ENCODE measurements around the gene ZBTB44.

ZBTB44 gene

DNA sequence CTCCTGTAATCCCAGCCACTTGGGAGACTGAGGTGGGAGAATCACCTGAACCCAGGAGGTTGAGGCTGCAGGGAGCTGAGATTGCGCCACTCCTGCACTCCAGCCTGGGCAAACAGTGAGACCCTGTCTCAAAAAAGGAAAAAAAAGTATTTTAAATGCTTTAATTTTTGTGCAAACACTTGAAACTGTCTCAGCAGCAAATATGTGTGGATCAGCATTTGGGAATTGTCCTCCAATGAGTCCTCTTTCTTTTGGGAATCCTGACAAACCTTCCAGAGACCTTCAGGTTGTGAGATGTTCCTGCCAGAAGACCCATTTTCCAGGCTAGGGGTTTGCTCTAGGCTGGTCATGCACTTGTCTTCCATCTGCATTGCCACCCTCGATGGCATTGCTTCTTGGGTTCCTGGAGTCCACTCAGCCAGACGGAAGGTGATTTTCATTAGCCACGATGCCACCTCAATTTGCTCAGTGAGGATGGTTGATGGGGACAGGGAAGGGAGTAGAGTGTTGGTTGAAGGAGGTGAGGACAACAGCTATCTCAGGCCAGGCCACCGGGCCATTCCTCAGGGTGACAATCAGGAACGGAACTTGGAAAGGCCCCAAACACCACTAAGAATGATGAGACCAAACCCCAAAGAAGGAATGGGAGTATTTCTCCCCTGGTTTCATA lies 99.7 kb downstream of the ZBTB44 start:
- no peak for TF ChIP-seq EZH2 (IDR thresholded peaks at IDR 0.05; ENCODE audit: borderline replicate concordance, low read depth, low read length, severe bottlenecking)
- TF ChIP-seq, protein P1, sequence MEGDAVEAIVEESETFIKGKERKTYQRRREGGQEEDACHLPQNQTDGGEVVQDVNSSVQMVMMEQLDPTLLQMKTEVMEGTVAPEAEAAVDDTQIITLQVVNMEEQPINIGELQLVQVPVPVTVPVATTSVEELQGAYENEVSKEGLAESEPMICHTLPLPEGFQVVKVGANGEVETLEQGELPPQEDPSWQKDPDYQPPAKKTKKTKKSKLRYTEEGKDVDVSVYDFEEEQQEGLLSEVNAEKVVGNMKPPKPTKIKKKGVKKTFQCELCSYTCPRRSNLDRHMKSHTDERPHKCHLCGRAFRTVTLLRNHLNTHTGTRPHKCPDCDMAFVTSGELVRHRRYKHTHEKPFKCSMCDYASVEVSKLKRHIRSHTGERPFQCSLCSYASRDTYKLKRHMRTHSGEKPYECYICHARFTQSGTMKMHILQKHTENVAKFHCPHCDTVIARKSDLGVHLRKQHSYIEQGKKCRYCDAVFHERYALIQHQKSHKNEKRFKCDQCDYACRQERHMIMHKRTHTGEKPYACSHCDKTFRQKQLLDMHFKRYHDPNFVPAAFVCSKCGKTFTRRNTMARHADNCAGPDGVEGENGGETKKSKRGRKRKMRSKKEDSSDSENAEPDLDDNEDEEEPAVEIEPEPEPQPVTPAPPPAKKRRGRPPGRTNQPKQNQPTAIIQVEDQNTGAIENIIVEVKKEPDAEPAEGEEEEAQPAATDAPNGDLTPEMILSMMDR (IDR thresholded peaks at IDR 0.05; ENCODE audit: borderline replicate concordance, extremely low read depth, low read length, poor library complexity, severe bottlenecking), result no peak
- Histone ChIP-seq H3K9me3 (ENCODE audit: insufficient read depth, low read length, severe bottlenecking) (no peaks in the 10 kb centered on the region), H3K79me2 (ENCODE audit: insufficient read depth, low read length) (no peaks in the 10 kb centered on the region), H3K4me2 (ENCODE audit: insufficient read depth, low read length) (no peak overlapping the region), H2AFZ (ENCODE audit: low read depth, low read length) (no peak overlapping the region), H4K20me1 (ENCODE audit: insufficient read depth, low read length) (peaks cover 8% of the 10 kb centered on the region; the same call in 1 of the 2 replicates), H3K27me3 (ENCODE audit: insufficient read depth, low read length, poor library complexity) (no peaks in the 10 kb centered on the region), H3K4me1 (ENCODE audit: insufficient read depth, low read length) (peaks cover 5% of the 10 kb centered on the region), H3K4me3 (ENCODE audit: low read depth in 1 of 2, low read length in 2 of 2) (no peak overlapping the region), H3K27ac (ENCODE audit: low read length) (no peak overlapping the region), H3K36me3 (ENCODE audit: insufficient read depth, low read length) (no peaks in the 10 kb centered on the region), H3K9ac (ENCODE audit: low read depth, low read length) (no peak overlapping the region)
- DNase-seq (no peak), ATAC-seq (ENCODE audit: insufficient read depth, low read depth) (no peak)

DNA sequence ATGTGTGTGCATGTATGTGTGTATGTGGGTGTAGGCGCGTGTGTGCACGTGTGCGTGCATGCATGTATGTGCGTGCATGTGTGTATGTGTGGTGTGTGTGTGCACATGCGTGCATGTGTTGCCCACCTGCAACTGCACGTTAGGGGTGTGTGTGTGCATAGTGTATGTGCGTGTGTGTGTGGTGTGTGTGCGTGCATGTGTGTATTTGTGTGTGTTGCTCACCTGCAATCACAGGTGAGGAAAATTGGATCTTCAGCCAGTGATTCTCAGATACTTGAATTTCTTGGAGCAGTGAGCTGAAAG lies 100.8 kb downstream of the ZBTB44 start:
- H2AFZ ChIP-seq (ENCODE audit: low read depth, low read length), result no peak overlapping the region
- H3K4me3 ChIP-seq (ENCODE audit: low read depth in 1 of 2, low read length in 2 of 2), result no peak overlapping the region
- no peak overlapping the region for H3K4me2 ChIP-seq (ENCODE audit: insufficient read depth, low read length)
- H3K4me1 ChIP-seq (ENCODE audit: insufficient read depth, low read length), result peaks cover 5% of the 10 kb centered on the region
- TF ChIP-seq, protein P1 (IDR thresholded peaks at IDR 0.05; ENCODE audit: borderline replicate concordance, extremely low read depth, low read length, poor library complexity, severe bottlenecking), result no peak
- TF ChIP-seq EZH2 (IDR thresholded peaks at IDR 0.05; ENCODE audit: borderline replicate concordance, low read depth, low read length, severe bottlenecking), result no peak
- H3K27me3 ChIP-seq (ENCODE audit: insufficient read depth, low read length, poor library complexity), result no peaks in the 10 kb centered on the region
- H3K36me3 ChIP-seq (ENCODE audit: insufficient read depth, low read length), result no peaks in the 10 kb centered on the region
- H3K79me2 ChIP-seq (ENCODE audit: insufficient read depth, low read length), result no peaks in the 10 kb centered on the region
- no peak overlapping the region for H3K9ac ChIP-seq (ENCODE audit: low read depth, low read length)
- H4K20me1 ChIP-seq (ENCODE audit: insufficient read depth, low read length), result peaks cover 8% of the 10 kb centered on the region; the same call in 1 of the 2 replicates
- no peak overlapping the region for H3K27ac ChIP-seq (ENCODE audit: low read length)
- ATAC-seq (ENCODE audit: insufficient read depth, low read depth) (no peak), DNase-seq (no peak)
- no peaks in the 10 kb centered on the region for H3K9me3 ChIP-seq (ENCODE audit: insufficient read depth, low read length, severe bottlenecking)

DNA sequence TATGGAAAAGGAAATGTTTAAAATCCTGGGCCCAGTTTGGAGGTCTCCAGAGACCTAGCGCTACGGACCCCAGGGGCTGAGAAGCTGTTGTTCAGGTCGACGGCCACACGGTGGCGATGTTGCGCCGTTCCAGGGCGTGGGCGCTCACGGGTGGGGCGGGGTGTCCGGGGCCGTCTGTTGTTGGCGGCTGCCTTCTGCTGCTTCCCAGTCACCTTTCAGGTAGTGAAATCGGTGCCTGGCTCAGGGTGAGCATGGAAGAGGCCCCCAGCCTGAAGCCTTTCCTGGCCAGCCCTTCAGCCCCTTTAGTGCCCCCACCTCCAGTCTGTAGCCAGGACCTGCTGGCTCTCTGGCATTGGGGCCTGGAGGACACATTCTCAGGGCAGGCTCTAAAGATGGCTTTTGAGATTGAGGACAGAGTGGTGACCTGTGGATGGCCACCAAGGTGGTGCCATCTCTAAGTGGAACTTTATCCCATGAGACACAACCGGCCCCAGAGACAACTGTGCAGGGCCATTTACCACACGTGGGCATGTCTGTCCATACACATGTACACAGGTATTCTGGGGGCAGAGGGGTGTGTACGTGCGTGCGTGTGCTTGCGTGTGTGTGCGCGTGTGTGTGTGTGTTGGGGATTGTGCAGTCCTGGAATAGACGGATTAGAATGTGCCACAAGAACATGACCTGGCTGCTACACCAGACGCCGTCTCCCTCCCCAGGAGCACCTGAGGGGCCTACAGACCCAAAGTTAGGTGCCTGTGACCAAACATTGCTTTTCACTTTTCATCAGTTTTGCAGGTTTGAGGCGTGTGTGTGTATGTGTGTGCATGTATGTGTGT lies 101.4 kb downstream of the ZBTB44 start:
- Histone ChIP-seq H4K20me1 (ENCODE audit: insufficient read depth, low read length) (peaks cover 8% of the 10 kb centered on the region; the same call in 1 of the 2 replicates), H3K4me3 (ENCODE audit: low read depth in 1 of 2, low read length in 2 of 2) (peak overlapping the region in 1 of 2 experiments; percentile 26; a peak in 1 of 4 replicates), H3K4me1 (ENCODE audit: insufficient read depth, low read length) (peaks cover 5% of the 10 kb centered on the region), H3K9ac (ENCODE audit: low read depth, low read length) (no peak overlapping the region), H3K4me2 (ENCODE audit: insufficient read depth, low read length) (peak overlapping the region; percentile 63), H2AFZ (ENCODE audit: low read depth, low read length) (peak overlapping the region; percentile 60; the same call in 1 of the 2 replicates), H3K27ac (ENCODE audit: low read length) (no peak overlapping the region), H3K27me3 (ENCODE audit: insufficient read depth, low read length, poor library complexity) (no peaks in the 10 kb centered on the region), H3K79me2 (ENCODE audit: insufficient read depth, low read length) (no peaks in the 10 kb centered on the region), H3K36me3 (ENCODE audit: insufficient read depth, low read length) (no peaks in the 10 kb centered on the region), H3K9me3 (ENCODE audit: insufficient read depth, low read length, severe bottlenecking) (no peaks in the 10 kb centered on the region)
- ATAC-seq (ENCODE audit: insufficient read depth, low read depth) (peak; percentile 92), DNase-seq (peak; percentile 69)
- TF ChIP-seq, protein P1 (IDR thresholded peaks at IDR 0.05; ENCODE audit: borderline replicate concordance, extremely low read depth, low read length, poor library complexity, severe bottlenecking), result peak; percentile 96
- TF ChIP-seq EZH2 (IDR thresholded peaks at IDR 0.05; ENCODE audit: borderline replicate concordance, low read depth, low read length, severe bottlenecking), result no peak

All from DND-41 (cell line).